Embryonic facial prominence (tissue), 1 donor: ENCODE measurements around the gene KRTAP19-6.
"Not testable (repeated sequence)": the region's sequence is repeated elsewhere in the genome, so short reads cannot be mapped to it uniquely, and the experiment has no call there.

Experiments
- DNase-seq: peaks from one replicate; pipeline ENCODE4 v3.0.0-alpha.2; 2016; ENCODE audit errors: extremely low spot score

KRTAP19-6 gene

GRCh38 chr21:30541764-30542163 is at the start of gene KRTAP19-6:
Gene KRTAP19-6 (minus strand): TSS chr21:30541864. CDS start chr21:30541833, 31 bp downstream.
- no peak for DNase-seq

GRCh38 chr21:30590297-30590696 is 48.6 kb upstream of the KRTAP19-6 start, which contains the start of gene KRTAP22-2:
Gene KRTAP22-2 (minus strand): TSS chr21:30590397.
- no peak for DNase-seq

- no peak for DNase-seq
Observed at GRCh38 chr21:30582870-30583269, 41.2 kb upstream of the KRTAP19-6 start.

GRCh38 chr21:30580132-30580531 is 38.5 kb upstream of the KRTAP19-6 start:
- DNase-seq: no peak

GRCh38 chr21:30579346-30579745 is 37.7 kb upstream of the KRTAP19-6 start:
- no peak for DNase-seq

- no peak for DNase-seq
Observed at GRCh38 chr21:30577766-30578165, 36.1 kb upstream of the KRTAP19-6 start.

GRCh38 chr21:30567617-30568016 is 26.0 kb upstream of the KRTAP19-6 start:
- DNase-seq: no peak

- DNase-seq: no peak
Observed at GRCh38 chr21:30563630-30564029, 22.0 kb upstream of the KRTAP19-6 start.

GRCh38 chr21:30563072-30563471 is 21.4 kb upstream of the KRTAP19-6 start:
- no peak for DNase-seq

GRCh38 chr21:30561957-30562356 is 20.3 kb upstream of the KRTAP19-6 start:
- DNase-seq: no peak

- no peak for DNase-seq
Observed at GRCh38 chr21:30561264-30561895, 19.7 kb upstream of the KRTAP19-6 start, which contains the start of gene KRTAP19-7. Gene KRTAP19-7 (minus strand): TSS chr21:30561314. CDS start chr21:30561289, 25 bp downstream.

- DNase-seq: no peak
Observed at GRCh38 chr21:30555095-30555494, 13.4 kb upstream of the KRTAP19-6 start.

GRCh38 chr21:30552782-30553181 is 11.1 kb upstream of the KRTAP19-6 start:
- no peak for DNase-seq

GRCh38 chr21:30518876-30519275 is 22.8 kb downstream of the KRTAP19-6 start:
- no peak for DNase-seq

- no peak for DNase-seq
Observed at GRCh38 chr21:30515681-30516080, 26.0 kb downstream of the KRTAP19-6 start.

- not testable (repeated sequence) for DNase-seq
Observed at GRCh38 chr21:30505621-30506205, 36.0 kb downstream of the KRTAP19-6 start.

- no peak for DNase-seq
Observed at GRCh38 chr21:30502041-30502440, 39.6 kb downstream of the KRTAP19-6 start, which contains the start of gene KRTAP19-5. Gene KRTAP19-5 (minus strand): TSS chr21:30502141. CDS start chr21:30502090, 51 bp downstream.

- DNase-seq: no peak
Observed at GRCh38 chr21:30497065-30497464, 44.6 kb downstream of the KRTAP19-6 start, which contains the start of gene KRTAP19-4. Gene KRTAP19-4 (minus strand): TSS chr21:30497165. CDS start chr21:30497110, 55 bp downstream.

GRCh38 chr21:30491963-30492428 is 49.7 kb downstream of the KRTAP19-6 start, which contains the start of gene KRTAP19-3:
Gene KRTAP19-3 (minus strand): TSS chr21:30492013. CDS start chr21:30491957, 56 bp downstream.
- no peak for DNase-seq
